GM19035 (cell line): ENCODE data around the gene LAMA2.
"Not testable (repeated sequence)": the region's sequence is repeated elsewhere in the genome, so short reads cannot be mapped to it uniquely, and the experiment has no call there.

Source experiments
- ATAC-seq: cut with Tn5 transposase; IDR thresholded peaks from one replicate; pipeline ENCODE4 v1.9.1; 2021; ENCODE audit not compliant: unreplicated experiment

Gene LAMA2

GRCh38 chr6:129172279-129172995 lies 289.5 kb downstream of the LAMA2 start:
- not testable (repeated sequence) for ATAC-seq

GRCh38 chr6:129175066-129175465 lies 292.1 kb downstream of the LAMA2 start:
- no peak for ATAC-seq

DNA sequence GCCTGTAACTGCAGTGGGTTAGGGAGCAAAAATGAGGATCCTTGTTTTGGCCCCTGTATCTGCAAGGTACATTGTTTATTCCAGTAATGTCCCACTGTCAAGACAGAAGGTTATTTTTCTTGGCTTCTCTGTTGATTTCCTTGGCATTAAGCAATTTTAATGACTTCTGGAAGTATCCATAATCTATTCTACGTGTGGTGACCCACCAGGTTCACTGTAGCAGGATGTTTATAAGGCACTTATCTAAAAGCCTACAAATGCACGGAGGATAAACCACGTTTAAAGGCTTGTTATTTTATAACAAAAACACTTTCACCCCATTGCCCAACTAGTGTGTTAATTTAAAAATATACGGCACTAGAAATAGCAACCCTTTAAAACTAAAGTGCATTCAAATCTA lies 294.9 kb downstream of the LAMA2 start:
- ATAC-seq = no peak

GRCh38 chr6:129179283-129179682 lies 296.3 kb downstream of the LAMA2 start:
- no peak for ATAC-seq

- no peak for ATAC-seq
These were observed 298.1 kb downstream of the LAMA2 start for GRCh38 chr6:129181001-129181400.

- no peak for ATAC-seq
These were observed 300.3 kb downstream of the LAMA2 start for GRCh38 chr6:129183187-129183591.

GRCh38 chr6:129183681-129184301 lies 300.9 kb downstream of the LAMA2 start:
- ATAC-seq = no peak

- ATAC-seq = no peak
These were observed 301.4 kb downstream of the LAMA2 start for GRCh38 chr6:129184324-129184723.

- no peak for ATAC-seq
These were observed 301.9 kb downstream of the LAMA2 start for GRCh38 chr6:129184808-129185366.

GRCh38 chr6:129186988-129187387 lies 304.1 kb downstream of the LAMA2 start:
- no peak for ATAC-seq

DNA sequence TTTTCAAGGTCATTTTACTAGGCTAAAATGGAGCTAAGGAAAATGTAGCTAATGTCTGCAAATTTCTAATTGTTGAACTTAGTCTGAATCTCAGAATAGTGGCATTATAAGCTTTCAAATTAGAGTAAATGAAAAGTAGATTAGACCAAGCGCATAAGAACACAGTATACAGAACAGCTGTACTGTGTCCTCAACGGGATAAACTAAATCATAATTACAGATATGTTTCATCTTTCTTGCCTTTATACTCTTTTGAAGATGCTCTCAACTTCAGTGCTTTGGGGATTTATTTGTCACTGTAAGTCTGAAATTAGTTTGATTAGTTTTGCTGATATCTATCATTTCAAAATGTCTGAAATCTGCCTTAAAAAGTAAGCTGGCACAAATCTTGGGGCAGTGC lies 305.4 kb downstream of the LAMA2 start:
- ATAC-seq = no peak

DNA sequence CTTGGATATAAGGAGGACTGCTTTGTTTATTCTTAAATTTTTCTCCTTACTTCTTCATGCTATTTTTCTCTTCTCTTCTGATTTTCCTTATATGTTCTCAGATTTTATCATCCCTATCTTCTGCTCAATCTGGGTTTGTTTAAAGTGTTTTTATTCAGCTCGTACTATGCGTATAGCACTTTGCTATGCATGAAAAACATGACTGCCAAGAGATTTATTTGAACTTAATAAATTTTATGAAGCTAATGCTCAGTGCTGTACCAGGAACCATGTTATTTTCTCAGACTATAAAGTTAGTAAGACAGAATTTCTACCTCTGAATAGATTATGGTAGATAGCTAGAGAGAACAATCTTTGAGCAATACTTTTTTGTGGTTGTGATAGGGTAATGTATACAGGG lies 305.9 kb downstream of the LAMA2 start:
- no peak for ATAC-seq

DNA sequence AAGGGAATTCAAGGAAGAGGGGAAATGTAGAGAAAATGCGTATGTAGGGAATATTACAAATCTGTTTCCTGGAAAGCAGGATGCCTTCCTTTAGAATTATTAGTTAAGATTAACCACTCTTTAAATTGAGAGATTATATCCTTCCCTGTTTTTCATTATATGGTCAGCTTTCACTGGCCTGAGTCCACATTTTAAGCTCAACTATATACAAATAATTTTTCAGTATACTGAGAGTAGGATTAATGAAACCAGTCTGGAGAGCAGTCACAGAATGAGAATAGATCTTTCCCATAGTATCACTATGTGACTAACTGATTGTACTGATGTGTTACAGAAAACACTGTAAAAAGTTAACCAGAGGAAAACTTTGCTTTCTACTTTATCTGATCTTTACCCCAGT lies 306.3 kb downstream of the LAMA2 start:
- no peak for ATAC-seq

GRCh38 chr6:129191235-129191634 lies 308.3 kb downstream of the LAMA2 start:
- ATAC-seq = no peak

GRCh38 chr6:129192458-129192989 lies 309.6 kb downstream of the LAMA2 start:
- no peak for ATAC-seq

DNA sequence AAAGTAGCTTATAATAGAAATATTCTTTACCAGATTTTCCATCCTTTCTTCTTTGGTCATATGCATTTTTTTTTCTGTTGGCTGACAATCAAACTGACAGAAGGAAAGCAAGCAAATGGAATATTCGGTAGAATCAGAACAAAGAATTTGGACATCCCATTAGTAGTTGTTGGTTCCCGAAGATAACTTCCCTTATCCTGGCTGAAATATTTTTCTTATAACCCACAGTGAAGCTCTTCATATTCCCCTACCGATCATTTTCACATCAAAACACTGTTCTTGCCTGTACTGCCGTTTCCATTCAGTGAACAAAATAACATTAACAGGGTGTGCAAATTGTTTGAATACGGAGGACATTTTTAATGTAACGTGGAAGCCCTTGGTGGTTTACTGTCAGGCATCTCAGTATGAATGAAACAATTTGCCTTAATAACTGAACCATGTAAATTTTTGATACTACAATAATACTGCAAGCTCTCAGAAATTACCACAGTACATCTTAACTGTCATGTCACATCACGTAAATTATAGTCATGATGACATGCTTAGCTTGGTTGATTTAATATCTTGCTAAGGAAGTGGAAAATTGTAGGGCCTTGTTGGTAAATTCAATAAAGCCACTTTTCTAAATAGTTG lies 311.5 kb downstream of the LAMA2 start:
- no peak for ATAC-seq

GRCh38 chr6:129195161-129195560 lies 312.2 kb downstream of the LAMA2 start:
- no peak for ATAC-seq

GRCh38 chr6:129195643-129196042 lies 312.7 kb downstream of the LAMA2 start:
- no peak for ATAC-seq

DNA sequence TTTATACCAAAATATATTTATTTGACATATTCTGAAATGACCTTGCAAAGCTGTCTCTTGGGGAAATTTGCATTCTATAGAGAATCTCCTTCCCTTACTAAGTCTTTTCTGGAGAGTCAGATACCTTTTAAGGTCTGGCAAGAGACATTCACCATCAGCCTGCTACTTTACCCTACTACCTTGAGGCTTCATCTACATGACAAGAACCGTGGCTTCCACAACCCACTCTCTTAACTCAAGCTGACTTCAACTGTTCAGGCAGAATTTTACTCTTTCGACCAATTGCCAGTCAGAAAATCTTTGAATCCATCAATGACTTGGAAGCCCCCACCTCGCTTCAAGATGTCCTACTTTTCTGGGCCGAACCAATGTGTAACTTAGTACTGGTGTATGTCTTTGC lies 314.2 kb downstream of the LAMA2 start:
- no peak for ATAC-seq

- no peak for ATAC-seq
These were observed 317.2 kb downstream of the LAMA2 start for GRCh38 chr6:129200151-129200550.

- ATAC-seq = no peak
These were observed 320.4 kb downstream of the LAMA2 start for GRCh38 chr6:129203190-129203900.
